B cell (primary cell): ENCODE results near the gene ZNF282. TPM values are rescaled to one million over a fixed set of nuclear protein-coding genes. Genes with fewer than 3 reads are reported as not detected.
A peak's percentile ranks its signal among the peaks of the same experiment; 100 is the strongest.

ENCODE experiments used
- ATAC-seq: fragments of 200-7000 bp; cut with Tn5 transposase; one replicate; pipeline ENCODE4 v1.10.0; 2021; ENCODE audit warnings: low read depth, mild to moderate bottlenecking, moderate number of reproducible peaks, moderate library complexity
- CTCF ChIA-PET: fragments of 350-600 bp; sonication (Branson Sonifier 250); formaldehyde crosslinking; loops from one replicate; lab custom pipeline; 2021; ENCODE audit warnings: antibody characterized with exemption, inconsistent platforms; lab: Charles Lee
- POLR2A ChIA-PET: fragments of 350-600 bp; sonication (Branson Sonifier 250); formaldehyde crosslinking; loops from one replicate; lab custom pipeline; 2021; ENCODE audit warnings: antibody characterized with exemption; lab: Charles Lee
- DNase-seq: peaks from one replicate; pipeline ENCODE4 v3.0.0; 2013
- H2AFZ ChIP-seq: 2 replicates; pipeline ENCODE4 v1.6.1; 2012; ENCODE audit warnings: mild to moderate bottlenecking, low read depth, low read length; ENCODE audit not compliant: insufficient read depth, poor library complexity, severe bottlenecking
- H3K27ac ChIP-seq, 2 donors: 1 replicate in 1 of 2; 2 replicates in 1 of 2; pipeline ENCODE4 v1.5.1; 2012 to 2013; ENCODE audit warnings: low read length in 2 of 2, mild to moderate bottlenecking in 2 of 2, moderate library complexity in 1 of 2
- H3K27me3 ChIP-seq, 4 experiments: fragments of 200-600 bp in 1 of 4; sonication (generic) in 1 of 4; replicated peaks in 1 of 4; 1 replicate in 2 of 4; 2 replicates in 2 of 4; pipeline versions ENCODE4 v1.6.1 to v1.7.0; 2013 to 2016; ENCODE audit warnings: low read length in 3 of 4, mild to moderate bottlenecking in 2 of 4, mixed read lengths in 1 of 4, moderate library complexity in 1 of 4; ENCODE audit not compliant: insufficient read depth in 4 of 4, control insufficient read depth in 3 of 4; ENCODE audit errors: control extremely low read depth in 1 of 4
- H3K36me3 ChIP-seq, 2 experiments: replicated peaks in 1 of 2; 1 replicate in 1 of 2; 2 replicates in 1 of 2; pipeline versions ENCODE4 v1.6.1 to v1.7.1; 2013; ENCODE audit warnings: low read length in 1 of 2; ENCODE audit not compliant: insufficient read depth in 2 of 2, control insufficient read depth in 1 of 2; ENCODE audit errors: control extremely low read depth in 1 of 2, extremely low read depth in 1 of 2
- H3K4me1 ChIP-seq, 2 donors: fragments of 200-600 bp in 1 of 2; sonication (generic) in 1 of 2; 1 replicate in 1 of 2; 2 replicates in 1 of 2; pipeline versions ENCODE4 v1.5.1 to v1.6.1; 2013 to 2017; ENCODE audit warnings: low read length in 2 of 2; ENCODE audit not compliant: control insufficient read depth in 2 of 2, insufficient read depth in 2 of 2
- H3K4me2 ChIP-seq: replicated peaks from 2 replicates; pipeline ENCODE3; 2012; ENCODE audit warnings: mild to moderate bottlenecking, low read depth, low read length; ENCODE audit not compliant: poor library complexity, severe bottlenecking
- H3K4me3 ChIP-seq, 5 experiments: fragments of 200-600 bp in 1 of 5; sonication (generic) in 1 of 5; 1 replicate in 3 of 5; 2 replicates in 2 of 5; pipeline versions ENCODE4 v1.5.1 to v1.7.0; 2011 to 2016; ENCODE audit warnings: low read length in 4 of 5, mild to moderate bottlenecking in 4 of 5, low read depth in 2 of 5, control low read depth in 1 of 5, moderate library complexity in 1 of 5; ENCODE audit not compliant: insufficient read depth in 1 of 5; ENCODE audit errors: control extremely low read depth in 1 of 5, extremely low read depth in 1 of 5
- H3K79me2 ChIP-seq: fragments of 200-600 bp; sonication (generic); one replicate; pipeline ENCODE4 v1.6.0; 2016; ENCODE audit warnings: low read length; ENCODE audit not compliant: control insufficient read depth, insufficient read depth
- H3K9ac ChIP-seq: fragments of 200-600 bp; sonication (generic); 2 replicates; pipeline ENCODE4 v1.6.1; 2017; ENCODE audit warnings: mild to moderate bottlenecking, low read length, moderate library complexity
- H3K9me3 ChIP-seq, 3 donors: one replicate each; pipeline versions ENCODE4 v1.6.1 to v1.7.1; 2013; ENCODE audit warnings: low read length in 2 of 3; ENCODE audit not compliant: control insufficient read depth in 2 of 3, insufficient read depth in 1 of 3; ENCODE audit errors: control extremely low read depth in 1 of 3
- H4K20me1 ChIP-seq: 2 replicates; pipeline ENCODE4 v1.6.0; 2012; ENCODE audit warnings: mild to moderate bottlenecking, low read length; ENCODE audit not compliant: insufficient read depth, control insufficient read depth, poor library complexity, severe bottlenecking
- H3K27ac Mint-ChIP-seq: one replicate; pipeline ENCODE4 v1.8.0; 2021; ENCODE audit warnings: mixed read lengths
- H3K27me3 Mint-ChIP-seq: one replicate; pipeline ENCODE4 v1.8.0; 2021; ENCODE audit warnings: mixed read lengths
- H3K4me1 Mint-ChIP-seq: one replicate; pipeline ENCODE4 v1.8.0; 2021; ENCODE audit warnings: mixed read lengths
- H3K4me3 Mint-ChIP-seq: one replicate; pipeline ENCODE4 v1.8.0; 2021; ENCODE audit warnings: mixed read lengths
- H3K9me3 Mint-ChIP-seq: one replicate; pipeline ENCODE4 v1.8.0; 2022; ENCODE audit warnings: mixed read lengths; ENCODE audit not compliant: insufficient read depth
- CTCF ChIP-seq: fragments of 200-600 bp; IDR thresholded peaks from one replicate; pipeline ENCODE4 v1.8.0; 2022; ENCODE audit warnings: antibody characterized with exemption, mild to moderate bottlenecking
- EZH2 ChIP-seq: IDR thresholded peaks from 2 replicates; pipeline ENCODE4 v1.6.1; 2012; ENCODE audit warnings: borderline replicate concordance, low read depth, mild to moderate bottlenecking, moderate library complexity, low read length; ENCODE audit not compliant: insufficient read depth, poor library complexity, severe bottlenecking
- WGBS: methylation state at CpG from one replicate; pipeline ENCODE4 v1.1.5; 2013; ENCODE audit warnings: missing lambda C conversion rate; ENCODE audit not compliant: insufficient coverage; 5-methylcytosine and 5-hydroxymethylcytosine counted together
- intact Hi-C: fragments of 100-400 bp; cut with micrococcal nuclease; formaldehyde crosslinking; loops from one replicate; pipeline ENCODE4 v1.10.0; 2022
- polyA plus RNA-seq: library from polyadenylated mRNA; depleted of rRNA; stranded (reverse); fragments of >200 nt; gene quantifications from 2 replicates; pipeline ENCODE4 v1.2.3, GENCODE V29; 2012
- total RNA-seq, 2 donors: library from RNA; stranded (reverse); fragments of 120-200 nt in 1 of 2; gene quantifications; 1 replicate in 1 of 2; 2 replicates in 1 of 2; pipeline versions ENCODE4 v1.2.3 to v1.2.4, GENCODE V29; 2013 to 2022

The ZNF282 gene
- total and polyA plus RNA-seq, 2 donors (not counting 1 experiment from before 2014, with no cell fraction given), result 8.3 to 25.7 TPM

GRCh38 chr7:149239345-149240143, 44.2 kb downstream of the ZNF282 start, which contains the start of gene ZNF212:
ZNF212 (plus strand) TSS chr7:149239651; CDS start chr7:149239779, 128 bp downstream.
- DNase-seq (peak; percentile 91), ATAC-seq (peak; percentile 100)
- H3K9me3 ChIP-seq, result peaks cover 0 to 7% (median 0%) of the 10 kb centered on the region in 3 donors
- H3K4me1 Mint-ChIP-seq, result peaks cover 28% of the 10 kb centered on the region
- peaks cover 5% of the 10 kb centered on the region for H3K9me3 Mint-ChIP-seq
- peak within 1 kb of the TSS; percentile 33 to 73 for H3K27ac ChIP-seq
- peaks cover 7% of the 10 kb centered on the region for H4K20me1 ChIP-seq
- peaks cover 3% of the 10 kb centered on the region for H3K27me3 Mint-ChIP-seq
- peak within 1 kb of the TSS; percentile 84 for H3K4me2 ChIP-seq
- peak within 1 kb of the TSS; percentile 93 for H3K27ac Mint-ChIP-seq
- no peaks in the 10 kb centered on the region for H3K36me3 ChIP-seq
- peaks cover 0 to 5% (median 0%) of the 10 kb centered on the region in 4 experiments for H3K27me3 ChIP-seq
- under 1% methylated on average over 61 of the region's 64 CpGs for WGBS
- H3K9ac ChIP-seq, result peak within 1 kb of the TSS; percentile 80
- H3K4me3 Mint-ChIP-seq, result peak within 1 kb of the TSS; percentile 95
- H3K4me1 ChIP-seq, result peaks cover 17 to 25% of the 10 kb centered on the region in 2 donors
- peak within 1 kb of the TSS; percentile 91 for H2AFZ ChIP-seq
- CTCF ChIA-PET, result interaction anchor here (0.9 to 1.5 kb wide), 6 partner anchors 11 to 92 kb away, joined by 3 to 10 read pairs (median 5); partner anchors contain the start of genes ZNF398 and ZNF783
- H3K79me2 ChIP-seq, result peaks cover 56% of the 10 kb centered on the region
- POLR2A ChIA-PET, result interaction anchor here (1.2 kb wide), 1 partner anchor 46 kb away, joined by 5 read pairs; no protein-coding TSS in a partner anchor
- peak within 1 kb of the TSS; percentile 75 to 94 (median 84) for H3K4me3 ChIP-seq
- TF ChIP-seq EZH2, result no peak
- peak; percentile 84 for TF ChIP-seq CTCF
- intact Hi-C loops, result loop anchor here (1.0 to 5.0 kb wide), 9 partner anchors 23 to 385 kb away; partner anchors contain the start of genes PDIA4, ZNF398, ZNF425 and ZNF783
